Dermis microvascular lymphatic vessel endothelial cell (primary cell): Measurements from ENCODE around the gene TSGA10. TPM values are rescaled to one million over a fixed set of nuclear protein-coding genes. Genes with fewer than 3 reads are reported as not detected.
"Not testable (repeated sequence)": the region's sequence is repeated elsewhere in the genome, so short reads cannot be mapped to it uniquely, and the experiment has no call there.

ENCODE experiments used
- DNase-seq, 2 donors: peaks; one replicate each; pipeline versions ENCODE4 v3.0.0 to v3.0.0-alpha.2; 2010; ENCODE audit warnings: low read depth in 2 of 2
- total RNA-seq: library from RNA; depleted of rRNA; stranded (reverse); fragments of >200 nt; gene quantifications from 2 replicates; pipeline ENCODE4 v1.2.1, GENCODE V29; 2014

The TSGA10 gene
- 1.3 and 1.7 TPM in 2 replicates for total RNA-seq

- peak; percentile 88 to 90 for DNase-seq
Measured at GRCh38 chr2:99154643-99155536, at the start of gene TSGA10, which contains the start of gene LIPT1. Gene TSGA10, minus strand, starts transcription at chr2:99154942. Its CDS starts 45,503 bp downstream, at chr2:99109439. Gene LIPT1, plus strand, starts transcription at chr2:99154967. Its CDS starts 6,991 bp downstream, at chr2:99161958.

- DNase-seq, result no peak
Measured at GRCh38 chr2:99201959-99202678, 47.4 kb upstream of the TSGA10 start.

- DNase-seq, result no peak
Measured at GRCh38 chr2:99200076-99200800, 45.5 kb upstream of the TSGA10 start.

- DNase-seq, result no peak
Measured at GRCh38 chr2:99198103-99198841, 43.5 kb upstream of the TSGA10 start.

GRCh38 chr2:99192364-99192763, 37.6 kb upstream of the TSGA10 start:
- not testable (repeated sequence) for DNase-seq

- no peak for DNase-seq
Measured at GRCh38 chr2:99190548-99190947, 35.8 kb upstream of the TSGA10 start.

GRCh38 chr2:99188357-99188756, 33.6 kb upstream of the TSGA10 start:
- DNase-seq, result no peak

- no peak for DNase-seq
Measured at GRCh38 chr2:99187011-99187410, 32.3 kb upstream of the TSGA10 start.

GRCh38 chr2:99184811-99185210, 30.1 kb upstream of the TSGA10 start:
- no peak for DNase-seq

GRCh38 chr2:99183025-99183424, 28.3 kb upstream of the TSGA10 start:
- DNase-seq, result no peak

GRCh38 chr2:99181624-99182000, 26.9 kb upstream of the TSGA10 start:
- DNase-seq, result peak in 1 of 2 donors; percentile 2

GRCh38 chr2:99180755-99181623, 26.2 kb upstream of the TSGA10 start, which contains the start of the genes MITD1 and MRPL30:
Gene MITD1, minus strand, starts transcription at chr2:99181058. Its CDS starts 77 bp downstream, at chr2:99180981.
Gene MRPL30, plus strand, starts transcription at chr2:99181184. Its CDS starts 5,020 bp downstream, at chr2:99186204.
- DNase-seq, result peak; percentile 96 to 97

GRCh38 chr2:99171377-99172140, 16.8 kb upstream of the TSGA10 start:
- DNase-seq, result no peak

- DNase-seq, result no peak
Measured at GRCh38 chr2:99169534-99169933, 14.8 kb upstream of the TSGA10 start.

- no peak for DNase-seq
Measured at GRCh38 chr2:99166218-99166617, 11.5 kb upstream of the TSGA10 start.

GRCh38 chr2:99159594-99159993, 4.9 kb upstream of the TSGA10 start:
- no peak for DNase-seq

- DNase-seq, result no peak
Measured at GRCh38 chr2:99158599-99158998, 3.9 kb upstream of the TSGA10 start.

- no peak for DNase-seq
Measured at GRCh38 chr2:99156891-99157290, 2.1 kb upstream of the TSGA10 start.
